HG02763 (cell line): ENCODE measurements around the gene TEX19.

Experiments
- ATAC-seq: cut with Tn5 transposase; IDR thresholded peaks from one replicate; pipeline ENCODE4 v1.9.1; 2021; ENCODE audit warnings: mild to moderate bottlenecking, moderate library complexity; ENCODE audit not compliant: unreplicated experiment

TEX19 gene

GRCh38 chr17:82386881-82387704, 28.0 kb downstream of the TEX19 start:
- no peak for ATAC-seq

GRCh38 chr17:82387705-82388106, 28.7 kb downstream of the TEX19 start:
- no peak for ATAC-seq

- ATAC-seq: no peak
Observed at GRCh38 chr17:82388223-82388921, 29.3 kb downstream of the TEX19 start.

- ATAC-seq: no peak
Observed at GRCh38 chr17:82388922-82389283, 29.9 kb downstream of the TEX19 start.

GRCh38 chr17:82389379-82389778, 30.3 kb downstream of the TEX19 start:
- no peak for ATAC-seq

GRCh38 chr17:82390015-82390859, 31.2 kb downstream of the TEX19 start:
- no peak for ATAC-seq

- ATAC-seq: no peak
Observed at GRCh38 chr17:82390860-82391435, 31.9 kb downstream of the TEX19 start.

GRCh38 chr17:82391496-82392066, 32.5 kb downstream of the TEX19 start:
- ATAC-seq: no peak

GRCh38 chr17:82392209-82392920, 33.3 kb downstream of the TEX19 start:
- no peak for ATAC-seq

GRCh38 chr17:82392941-82393340, 33.9 kb downstream of the TEX19 start:
- no peak for ATAC-seq

GRCh38 chr17:82394278-82394677, 35.2 kb downstream of the TEX19 start:
- ATAC-seq: no peak

- no peak for ATAC-seq
Observed at GRCh38 chr17:82396601-82397435, 37.8 kb downstream of the TEX19 start.

GRCh38 chr17:82397449-82398335, 38.6 kb downstream of the TEX19 start:
- no peak for ATAC-seq

GRCh38 chr17:82399041-82399441, 40.0 kb downstream of the TEX19 start:
- no peak for ATAC-seq

- no peak for ATAC-seq
Observed at GRCh38 chr17:82399601-82400101, 40.6 kb downstream of the TEX19 start.

- ATAC-seq: no peak
Observed at GRCh38 chr17:82400206-82400605, 41.2 kb downstream of the TEX19 start.

GRCh38 chr17:82400830-82401229, 41.8 kb downstream of the TEX19 start:
- peak; percentile 31 for ATAC-seq

GRCh38 chr17:82402865-82403264, 43.8 kb downstream of the TEX19 start:
- peak; percentile 68 for ATAC-seq
